ENCODE results near the gene FCAMR.

FCAMR gene

DNA sequence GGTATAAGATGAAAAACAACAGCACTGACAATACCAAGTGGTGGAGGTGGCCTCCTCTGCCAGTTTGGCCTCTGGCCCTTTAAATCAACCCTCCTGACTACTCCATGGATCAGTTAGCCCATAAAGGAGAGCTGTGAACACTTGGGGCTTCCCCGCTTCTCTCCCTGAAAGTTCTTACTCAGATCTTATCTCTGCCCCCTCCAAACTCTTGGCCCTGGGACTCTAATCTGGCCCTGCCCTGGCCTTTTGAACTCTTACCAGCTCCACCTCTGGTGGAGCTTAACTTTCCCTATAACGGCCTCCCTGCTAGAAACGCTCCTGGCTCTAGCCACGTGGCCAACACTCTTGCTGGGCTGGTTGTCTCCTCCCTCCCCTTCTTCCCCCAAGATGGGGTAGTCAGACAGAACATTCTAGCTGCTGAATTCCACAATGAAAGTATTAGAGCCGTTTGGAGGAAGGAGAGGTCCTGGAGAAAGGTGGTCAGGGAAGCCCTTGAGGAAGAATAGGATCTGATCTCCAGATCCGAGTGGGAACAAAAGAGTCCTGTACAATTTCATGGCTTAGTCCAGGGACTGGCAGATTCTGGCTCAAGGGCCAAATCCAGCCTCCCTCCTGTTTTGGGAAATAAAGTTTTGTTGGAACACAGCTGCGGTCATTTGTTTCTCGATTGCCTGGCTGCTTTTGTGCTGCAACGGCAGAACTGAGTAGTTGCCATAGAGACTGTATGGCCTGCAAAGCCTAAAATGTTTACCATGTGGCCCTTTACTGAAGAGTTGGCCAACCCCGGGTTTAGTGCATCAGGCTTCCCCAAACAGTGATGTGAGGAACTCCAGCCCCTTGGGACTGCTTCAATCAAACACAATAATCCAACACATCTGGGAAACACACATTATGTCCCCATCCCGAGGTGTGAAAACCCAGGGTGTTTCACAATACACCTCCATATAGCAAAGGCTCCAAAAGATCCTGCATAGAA lies 14.5 kb downstream of the FCAMR start:
- DNase-seq, result no peak

DNA sequence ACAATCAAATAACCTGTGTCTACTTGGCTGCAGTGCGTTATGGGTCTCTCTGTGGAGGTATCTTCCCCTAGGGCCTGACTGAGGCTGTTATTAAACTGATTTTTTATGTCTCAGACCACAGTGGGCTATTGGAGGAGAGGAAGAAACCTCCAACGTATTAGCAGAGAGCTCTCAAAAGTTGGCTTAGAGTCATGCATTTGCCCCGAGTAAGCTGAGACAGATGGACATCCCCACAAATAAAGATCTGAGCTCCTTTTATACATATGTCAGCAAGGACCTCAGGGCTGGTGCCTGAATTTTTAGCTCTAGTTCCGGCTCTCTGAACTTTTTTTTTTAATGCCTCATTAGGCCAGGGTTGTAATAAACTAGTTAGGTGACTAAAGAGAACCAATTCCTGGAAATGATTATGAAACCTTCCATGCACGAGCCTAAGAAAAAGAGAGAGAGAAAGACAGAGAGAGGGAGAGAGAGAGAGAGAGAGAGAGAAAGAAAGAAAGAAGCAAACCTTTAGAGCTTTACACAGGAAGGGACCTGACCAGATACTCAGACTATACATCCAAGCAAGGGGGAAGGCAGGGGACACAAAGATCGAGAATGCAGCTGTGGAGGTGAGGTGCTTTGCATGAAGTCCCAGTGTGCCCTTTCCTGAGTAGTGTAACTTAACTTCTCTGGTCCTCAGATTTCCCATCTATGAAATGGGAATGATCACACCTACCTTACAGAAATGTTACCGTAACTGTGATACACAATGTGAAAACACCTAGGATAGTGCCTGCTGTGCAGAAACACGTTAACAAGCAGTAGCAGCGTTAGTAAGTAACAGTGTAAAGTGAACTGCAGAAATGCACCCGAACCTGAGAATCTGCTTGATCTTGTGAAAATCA lies 15.6 kb downstream of the FCAMR start:
- no peak for DNase-seq

GRCh38 chr1:206953626-206954025 lies 16.6 kb downstream of the FCAMR start:
- no peak for DNase-seq

- DNase-seq, result no peak
Measured at GRCh38 chr1:206953126-206953525, 17.1 kb downstream of the FCAMR start.

- DNase-seq, result no peak
Measured at GRCh38 chr1:206952171-206952570, 18.1 kb downstream of the FCAMR start.

GRCh38 chr1:206951318-206952100 lies 18.8 kb downstream of the FCAMR start:
- no peak for DNase-seq

GRCh38 chr1:206949641-206950040 lies 20.6 kb downstream of the FCAMR start:
- DNase-seq, result no peak

DNA sequence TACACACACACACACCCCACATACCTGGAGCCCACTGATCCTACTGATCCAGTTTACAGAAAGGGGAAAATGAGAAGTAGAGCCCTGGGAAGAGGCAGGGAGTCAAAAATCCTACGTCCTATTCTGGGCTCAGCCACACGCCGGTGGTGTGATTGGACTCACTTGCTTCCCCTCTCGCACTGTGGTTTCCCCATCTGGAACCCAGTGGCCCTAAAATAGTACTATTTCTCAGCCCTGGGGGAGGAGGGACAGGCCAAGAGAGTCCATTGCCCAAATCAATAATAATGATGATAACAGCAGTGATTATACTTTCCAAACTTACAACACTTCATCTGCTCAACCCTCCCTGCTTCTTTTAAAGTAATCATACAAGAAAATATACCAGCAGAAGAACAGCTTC lies 21.1 kb downstream of the FCAMR start:
- DNase-seq, result no peak

DNA sequence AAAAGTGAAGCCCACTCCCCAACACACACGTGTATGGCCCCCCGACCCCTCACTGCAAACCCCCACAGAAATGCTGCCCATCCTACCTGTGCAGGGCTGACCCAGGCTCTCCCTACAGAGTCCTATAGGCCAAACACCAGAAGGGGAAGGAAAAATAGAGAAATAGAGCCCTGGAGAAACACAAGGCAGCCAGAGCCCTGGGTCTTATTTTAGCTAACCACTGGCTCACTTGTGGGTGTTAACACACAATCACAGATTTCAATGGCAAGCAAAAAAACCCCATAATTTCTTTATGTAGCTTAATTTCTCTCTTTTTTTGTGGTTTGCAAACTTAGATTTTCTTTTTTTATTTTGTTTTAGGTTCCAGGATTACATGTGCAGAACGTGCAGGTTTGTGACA lies 23.0 kb downstream of the FCAMR start:
- no peak for DNase-seq

- DNase-seq, result no peak
Measured at GRCh38 chr1:206946261-206946660, 24.0 kb downstream of the FCAMR start, which contains the start of gene PIGR. Gene PIGR, minus strand, starts transcription at chr1:206946466. Its CDS starts 5,935 bp downstream, at chr1:206940531.

- no peak for DNase-seq
Measured at GRCh38 chr1:206945779-206946178, 24.5 kb downstream of the FCAMR start.

DNA sequence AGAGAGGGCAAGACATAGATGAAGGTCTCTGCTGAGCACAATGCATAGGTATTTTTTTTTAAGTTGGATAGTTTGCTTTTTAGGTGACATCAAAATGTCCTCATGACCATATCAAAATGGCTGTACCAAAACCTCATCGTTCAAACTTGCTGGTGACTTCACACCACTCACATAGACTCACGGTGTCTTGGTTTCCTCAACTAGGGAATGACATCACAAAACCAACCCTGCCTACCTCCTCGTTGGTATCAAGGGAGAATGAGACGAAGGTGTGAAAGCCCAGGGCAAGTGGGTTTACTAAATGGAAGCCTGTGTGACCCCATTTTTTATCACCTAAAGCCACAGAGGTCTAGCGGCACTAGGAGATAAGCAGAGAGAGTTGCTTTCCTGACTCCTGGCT lies 25.6 kb downstream of the FCAMR start:
- no peak for DNase-seq

GRCh38 chr1:206941766-206942418 lies 28.4 kb downstream of the FCAMR start:
- DNase-seq, result no peak

DNA sequence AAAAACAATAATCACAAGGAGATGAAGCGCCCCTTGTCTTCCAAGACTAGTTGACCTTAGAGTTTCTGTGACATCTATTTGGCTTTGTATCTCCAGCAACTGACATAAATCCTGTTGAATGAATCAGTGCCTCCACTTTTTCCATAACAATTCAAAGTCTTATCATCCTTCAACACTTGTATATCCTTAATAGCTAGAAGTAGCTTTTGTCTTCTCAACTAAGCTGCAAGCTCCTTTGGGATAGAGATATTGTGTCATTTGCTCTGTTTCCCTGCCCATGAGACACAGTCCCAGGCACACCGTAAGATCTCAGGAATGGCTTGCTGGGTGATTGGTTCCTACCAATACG lies 29.7 kb downstream of the FCAMR start:
- no peak for DNase-seq

DNA sequence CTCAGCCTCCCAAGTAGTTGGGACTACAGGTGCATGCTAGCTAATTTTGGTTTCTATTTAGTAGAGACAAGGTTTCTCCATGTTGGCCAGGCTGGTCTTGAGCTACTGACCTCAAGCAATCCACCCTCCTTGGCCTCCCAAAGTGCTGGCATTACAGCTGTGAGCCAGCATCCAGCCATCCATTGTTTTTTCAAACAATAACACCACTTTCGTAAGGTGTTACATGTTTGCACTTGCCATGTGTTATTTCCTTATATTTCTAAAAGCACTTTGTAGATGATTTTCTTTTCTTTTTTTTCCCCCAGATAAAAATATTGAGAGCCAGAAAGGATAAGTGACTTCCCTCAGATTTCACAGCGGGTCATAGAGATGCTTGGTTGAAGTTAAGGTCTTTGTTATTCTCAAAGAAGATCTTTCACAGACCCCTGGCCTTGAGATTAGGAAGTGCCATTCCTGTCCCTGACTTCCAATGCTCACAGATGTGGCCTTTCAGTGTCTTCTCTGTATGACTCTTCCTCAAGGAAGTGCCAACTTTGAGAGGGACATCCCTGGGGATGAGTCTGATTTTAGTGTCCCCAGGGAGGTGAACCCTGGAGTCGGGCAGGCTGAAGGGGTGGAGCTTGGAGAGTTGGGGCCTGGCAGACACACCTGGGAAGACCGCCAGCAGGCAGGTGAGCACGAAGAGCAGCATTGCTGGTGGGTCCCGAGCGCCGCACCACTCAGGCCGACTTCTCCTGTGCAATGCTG lies 30.2 kb downstream of the FCAMR start:
- DNase-seq, result no peak

DNA sequence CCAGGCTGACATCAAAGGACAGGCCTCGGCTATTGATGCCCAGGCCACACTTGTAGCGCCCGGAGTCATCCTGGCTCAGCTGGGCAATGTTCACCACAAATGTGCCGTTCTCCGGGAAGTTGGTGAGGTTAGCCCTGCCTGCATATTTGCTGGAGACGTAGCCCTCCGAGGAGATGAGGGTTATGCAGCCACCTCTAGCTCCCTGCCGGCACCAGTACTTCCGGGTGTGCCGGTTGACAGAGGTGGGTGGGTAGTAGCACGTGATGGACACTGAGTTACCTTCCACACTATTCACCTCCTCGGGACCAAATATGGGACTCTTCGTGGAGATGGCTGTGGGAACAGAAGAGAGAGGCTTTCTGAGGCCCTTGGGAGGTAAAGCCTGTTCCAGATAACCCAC lies 31.1 kb downstream of the FCAMR start:
- DNase-seq, result no peak

DNA sequence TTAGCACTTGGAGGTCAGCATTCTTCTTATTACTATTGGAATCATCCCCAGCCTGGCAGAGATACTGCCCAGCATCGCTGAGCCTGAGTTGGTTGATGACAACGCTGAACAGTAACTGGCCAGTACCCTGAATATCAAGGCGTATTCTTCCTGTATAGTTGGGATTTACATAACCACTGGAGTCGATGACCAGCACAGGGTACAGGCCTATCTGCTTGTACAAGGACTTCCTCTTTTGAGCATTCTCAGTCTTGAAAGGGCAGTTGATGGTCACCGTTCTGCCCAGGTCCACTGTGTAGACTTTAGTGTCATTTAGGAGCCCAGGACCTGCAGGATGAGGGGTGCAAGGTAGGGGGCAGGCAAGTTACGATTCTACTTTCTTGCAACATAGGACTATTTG lies 32.8 kb downstream of the FCAMR start:
- no peak for DNase-seq

DNA sequence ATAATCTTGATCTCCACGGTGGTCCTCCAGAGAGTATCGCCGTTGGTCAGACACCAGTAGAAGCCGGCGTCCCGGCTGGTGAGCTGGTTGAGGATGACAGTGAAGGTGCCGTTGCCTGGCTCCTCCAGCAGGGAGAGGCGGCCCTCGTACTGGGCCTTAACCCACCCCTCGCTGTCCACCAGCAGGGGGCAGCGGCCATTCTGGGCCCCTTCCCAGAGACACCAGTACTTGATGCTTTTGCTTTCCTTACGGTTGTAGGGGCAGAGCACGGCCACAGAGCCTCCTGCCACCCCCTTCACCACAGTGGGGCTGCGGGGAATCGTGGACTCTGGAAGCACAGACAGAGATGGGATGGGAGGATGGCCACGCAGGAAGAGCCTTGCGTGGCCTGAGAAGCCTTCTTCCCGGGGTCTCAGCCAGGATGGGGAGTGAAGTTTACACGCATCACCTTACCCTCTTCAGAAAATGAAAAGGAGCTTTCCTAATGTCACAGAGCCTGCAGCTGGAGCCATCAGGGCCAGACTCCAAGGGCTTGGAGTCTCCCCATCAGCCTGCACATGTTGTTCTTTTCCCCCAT lies 34.7 kb downstream of the FCAMR start:
- DNase-seq, result no peak

DNA sequence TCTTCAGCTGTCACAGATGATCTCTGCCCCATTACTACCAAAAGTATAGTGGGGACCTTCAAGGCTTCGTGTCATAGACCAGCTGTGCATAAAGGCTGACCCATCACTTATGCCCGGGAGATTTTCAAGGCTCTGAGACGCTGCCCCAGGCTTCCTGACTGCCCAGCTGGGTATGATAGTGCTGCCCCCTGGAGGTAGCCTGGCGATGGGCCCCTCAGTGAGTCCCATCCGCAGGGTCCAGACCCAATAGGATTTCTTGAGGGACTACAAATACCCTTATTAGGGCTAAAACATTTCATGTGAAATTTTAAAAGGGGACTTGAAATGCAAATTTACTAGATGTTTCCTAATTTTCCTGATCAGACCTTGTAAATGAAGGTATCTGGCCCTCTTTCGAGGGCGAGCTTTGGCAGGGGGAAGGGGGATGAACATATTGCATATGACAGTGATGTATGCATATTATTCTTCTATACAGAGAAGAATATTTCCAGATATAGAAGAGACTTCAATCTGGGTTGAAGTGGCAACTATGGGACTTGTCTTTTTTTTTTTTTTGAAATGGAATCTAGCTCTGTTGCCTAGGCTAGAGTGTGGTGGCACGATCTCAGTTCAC lies 36.8 kb downstream of the FCAMR start:
- DNase-seq, result no peak

- no peak for DNase-seq
Measured at GRCh38 chr1:206932177-206932576, 38.1 kb downstream of the FCAMR start.

- no peak for DNase-seq
Measured at GRCh38 chr1:206931709-206932108, 38.6 kb downstream of the FCAMR start.

All from amniotic stem cell (primary cell).